Activated CD8-positive, alpha-beta T cell treated with anti-CD3 and anti-CD28 coated beads for 36 hours (primary cell): ENCODE data around the gene DAPK1. TPM values are rescaled to one million over a fixed set of nuclear protein-coding genes. Genes with fewer than 3 reads are reported as not detected.

Experiments
- ATAC-seq: fragments of 200-7000 bp; cut with Tn5 transposase; one replicate; pipeline ENCODE4 v1.10.0; 2021; ENCODE audit warnings: mild to moderate bottlenecking, moderate library complexity
- CTCF ChIA-PET: fragments of 350-600 bp; sonication (Branson Sonifier 250); formaldehyde crosslinking; loops from one replicate; lab custom pipeline; 2021; ENCODE audit warnings: antibody characterized with exemption; lab: Charles Lee
- POLR2A ChIA-PET: fragments of 350-600 bp; sonication (Branson Sonifier 250); formaldehyde crosslinking; loops from one replicate; lab custom pipeline; 2021; ENCODE audit warnings: antibody characterized with exemption; lab: Charles Lee
- DNase-seq: peaks from one replicate; pipeline ENCODE4 v3.0.0-alpha.2; 2020
- H3K27ac Mint-ChIP-seq: one replicate; pipeline ENCODE4 v1.8.0; 2021; ENCODE audit warnings: mild to moderate bottlenecking, mixed read lengths
- H3K27me3 Mint-ChIP-seq: one replicate; pipeline ENCODE4 v1.8.0; 2021; ENCODE audit warnings: mixed read lengths
- H3K36me3 Mint-ChIP-seq: one replicate; pipeline ENCODE4 v1.8.0; 2021; ENCODE audit warnings: low read depth, mixed read lengths
- H3K4me1 Mint-ChIP-seq: one replicate; pipeline ENCODE4 v1.8.0; 2021; ENCODE audit warnings: low read depth, mixed read lengths
- H3K4me3 Mint-ChIP-seq: one replicate; pipeline ENCODE4 v1.8.0; 2021; ENCODE audit warnings: mild to moderate bottlenecking, moderate library complexity, mixed read lengths
- H3K9me3 Mint-ChIP-seq: one replicate; pipeline ENCODE4 v1.8.0; 2021; ENCODE audit warnings: mixed read lengths
- CTCF ChIP-seq: fragments of 200-600 bp; IDR thresholded peaks from one replicate; pipeline ENCODE4 v1.8.0; 2022; ENCODE audit warnings: antibody characterized with exemption, mild to moderate bottlenecking
- intact Hi-C: fragments of 100-400 bp; cut with micrococcal nuclease; formaldehyde crosslinking; loops from one replicate; pipeline ENCODE4 v1.10.0; 2022
- total RNA-seq, 2 experiments: library from RNA; stranded (reverse); gene quantifications; one replicate each; pipeline ENCODE4 v1.2.3, GENCODE V29; 2021

Gene DAPK1
- total RNA-seq, 2 experiments from 2014 or later: 1.7 to 2.1 TPM

GRCh38 chr9:87641067-87641466 is 143.4 kb downstream of the DAPK1 start:
- Mint-ChIP-seq H3K4me3 (no peak overlapping the region), H3K4me1 (no peaks in the 10 kb centered on the region), H3K27ac (no peak overlapping the region), H3K27me3 (peaks cover 1% of the 10 kb centered on the region), H3K9me3 (no peaks in the 10 kb centered on the region), H3K36me3 (no peaks in the 10 kb centered on the region)
- intact Hi-C loops: no loop called here
- CTCF ChIA-PET: no interaction called here
- DNase-seq (no peak), ATAC-seq (no peak)
- POLR2A ChIA-PET: no interaction called here
- no peak for TF ChIP-seq CTCF

GRCh38 chr9:87642330-87643106 is 144.9 kb downstream of the DAPK1 start:
- ChIA-PET POLR2A (no interaction called here), CTCF (interaction anchor here (1.1 kb wide), 1 partner anchor 20 kb away, joined by 4 read pairs; no protein-coding TSS in a partner anchor)
- TF ChIP-seq CTCF: no peak
- intact Hi-C loops: no loop called here
- ATAC-seq (no peak), DNase-seq (no peak)
- H3K27me3 Mint-ChIP-seq: peaks cover 1% of the 10 kb centered on the region
- no peaks in the 10 kb centered on the region for H3K9me3 Mint-ChIP-seq
- no peak overlapping the region for H3K27ac Mint-ChIP-seq
- H3K36me3 Mint-ChIP-seq: no peaks in the 10 kb centered on the region
- H3K4me1 Mint-ChIP-seq: no peaks in the 10 kb centered on the region
- H3K4me3 Mint-ChIP-seq: no peak overlapping the region

- CTCF ChIA-PET: interaction anchor here (1.1 kb wide), 1 partner anchor 20 kb away, joined by 4 read pairs; no protein-coding TSS in a partner anchor
- POLR2A ChIA-PET: no interaction called here
- no peaks in the 10 kb centered on the region for H3K36me3 Mint-ChIP-seq
- H3K4me1 Mint-ChIP-seq: no peaks in the 10 kb centered on the region
- peaks cover 1% of the 10 kb centered on the region for H3K27me3 Mint-ChIP-seq
- ATAC-seq: no peak
- no peaks in the 10 kb centered on the region for H3K9me3 Mint-ChIP-seq
- intact Hi-C loops: no loop called here
- DNase-seq: no peak
- H3K27ac Mint-ChIP-seq: no peak overlapping the region
- no peak for TF ChIP-seq CTCF
- H3K4me3 Mint-ChIP-seq: no peak overlapping the region
Measured at GRCh38 chr9:87643107-87643650, 145.5 kb downstream of the DAPK1 start.

- no peak for TF ChIP-seq CTCF
- ChIA-PET CTCF (no interaction called here), POLR2A (no interaction called here)
- Mint-ChIP-seq H3K27ac (no peak overlapping the region), H3K4me3 (no peak overlapping the region), H3K4me1 (no peaks in the 10 kb centered on the region), H3K36me3 (no peaks in the 10 kb centered on the region), H3K9me3 (no peaks in the 10 kb centered on the region), H3K27me3 (peaks cover 1% of the 10 kb centered on the region)
- intact Hi-C loops: no loop called here
- DNase-seq: no peak
- no peak for ATAC-seq
Measured at GRCh38 chr9:87643778-87644570, 146.3 kb downstream of the DAPK1 start.
